HG03103 (cell line): ENCODE measurements around the gene VPS26B.
"Not testable (repeated sequence)": the region's sequence is repeated elsewhere in the genome, so short reads cannot be mapped to it uniquely, and the experiment has no call there.

Source experiments
- ATAC-seq: cut with Tn5 transposase; IDR thresholded peaks from one replicate; pipeline ENCODE4 v1.9.1; 2021; ENCODE audit warnings: low read depth; ENCODE audit not compliant: unreplicated experiment

Gene VPS26B

DNA sequence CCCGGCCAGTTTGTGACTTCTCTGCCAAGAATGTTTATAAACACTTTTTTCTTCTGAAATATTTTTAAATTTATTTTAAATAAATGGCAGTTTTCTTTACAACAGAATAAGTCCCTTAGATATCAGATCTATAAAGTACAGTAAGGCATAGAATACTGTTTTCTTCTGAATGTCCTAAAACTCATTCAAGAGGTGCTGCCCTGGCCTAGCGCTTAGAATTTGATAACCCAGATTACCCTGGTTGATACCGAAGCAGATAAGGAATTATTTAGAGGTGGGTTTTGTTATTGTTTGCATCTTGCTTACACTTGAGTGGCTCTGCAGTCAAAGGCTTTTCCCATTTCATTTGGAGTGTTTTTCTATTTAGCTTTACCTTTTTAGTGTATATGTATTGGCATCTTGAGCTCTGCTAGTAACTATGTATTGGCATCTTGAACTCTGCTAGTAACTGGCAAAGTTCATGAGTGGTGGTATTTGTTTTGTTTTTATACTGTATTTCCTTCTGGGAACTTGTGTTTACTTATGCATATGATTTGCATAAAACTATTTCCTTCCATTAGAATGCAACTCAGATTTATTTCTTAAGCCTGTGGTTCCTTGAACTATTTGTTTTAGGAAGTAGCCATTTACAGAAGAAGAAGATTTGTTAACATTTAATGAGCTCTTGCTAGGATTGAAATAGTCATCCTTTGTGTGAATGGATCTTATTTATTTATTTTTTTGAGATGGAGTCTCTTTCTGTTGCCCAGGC, 30.1 kb downstream of the VPS26B start:
- no peak for ATAC-seq

DNA sequence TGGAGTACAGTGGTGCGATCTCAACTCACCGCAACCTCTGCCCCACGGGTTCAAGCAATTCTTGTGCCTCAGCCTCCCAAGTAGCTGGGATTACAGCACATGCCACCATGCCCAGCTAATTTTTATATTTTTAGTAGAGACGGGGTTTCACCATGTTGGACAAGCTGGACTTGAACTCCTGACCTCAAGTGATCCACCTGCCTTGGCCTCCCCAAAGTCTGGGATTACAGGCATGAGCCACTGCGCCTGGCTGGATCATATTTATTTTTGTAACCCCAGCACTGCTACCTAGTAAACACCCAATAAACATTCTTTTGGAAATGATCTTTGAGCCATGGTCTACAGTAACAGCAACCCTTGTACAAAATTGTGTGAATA, 30.7 kb downstream of the VPS26B start:
- not testable (repeated sequence) for ATAC-seq

DNA sequence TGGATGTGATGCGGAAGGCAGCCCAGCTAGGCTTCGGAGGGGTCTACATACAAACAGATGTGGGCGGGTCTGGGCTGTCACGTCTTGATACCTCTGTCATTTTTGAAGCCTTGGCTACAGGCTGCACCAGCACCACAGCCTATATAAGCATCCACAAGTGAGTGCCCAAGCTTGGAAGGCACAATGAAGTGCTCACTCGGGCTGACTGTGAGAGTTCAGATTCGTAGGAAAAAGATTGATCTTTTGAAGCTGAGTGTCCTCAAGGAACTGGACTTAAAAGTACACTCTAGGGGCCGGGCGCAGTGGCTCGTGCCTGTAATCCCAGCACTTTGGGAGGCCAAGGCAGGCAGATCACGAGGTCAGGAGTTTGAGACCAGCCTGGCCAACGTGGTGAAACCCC, 32.6 kb downstream of the VPS26B start:
- ATAC-seq: no peak

DNA sequence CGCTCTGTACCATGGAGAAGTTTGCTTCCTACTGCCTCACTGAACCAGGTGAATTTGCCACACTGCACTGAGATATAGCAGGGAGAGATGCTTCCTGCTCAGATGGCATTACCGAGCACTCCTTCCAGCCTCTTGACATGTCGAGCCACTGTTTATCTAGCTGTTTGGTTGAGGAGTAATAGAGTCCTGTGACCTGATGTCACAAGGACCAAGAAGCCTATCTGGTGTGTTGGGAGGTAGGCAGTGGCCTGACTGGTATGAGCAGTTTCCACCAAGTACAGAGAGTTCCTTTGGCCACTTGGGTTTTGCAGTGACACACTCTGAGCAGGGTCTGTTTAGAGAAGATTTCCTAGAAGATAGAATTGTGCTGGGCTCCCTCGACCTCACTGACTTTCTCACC, 34.1 kb downstream of the VPS26B start:
- no peak for ATAC-seq

DNA sequence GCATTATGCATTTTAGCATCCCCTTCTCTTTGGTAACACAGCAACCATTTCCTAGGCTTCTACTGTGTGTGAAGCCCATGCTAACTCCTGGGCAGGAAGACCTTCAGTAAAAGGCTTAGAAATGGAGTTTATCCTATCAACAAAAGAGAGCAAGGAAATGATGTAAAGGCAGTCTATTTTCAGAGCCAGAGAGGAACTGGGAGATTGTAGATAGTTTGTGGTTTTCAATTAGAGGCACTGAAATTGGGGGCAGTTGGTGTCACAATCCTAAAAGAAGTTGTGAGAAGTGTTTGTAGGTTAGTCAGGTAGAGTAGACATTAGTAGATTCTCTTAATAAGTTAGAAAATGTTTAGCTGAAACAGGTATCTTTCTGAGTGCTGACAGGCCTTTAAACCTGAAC, 36.0 kb downstream of the VPS26B start:
- ATAC-seq: no peak

DNA sequence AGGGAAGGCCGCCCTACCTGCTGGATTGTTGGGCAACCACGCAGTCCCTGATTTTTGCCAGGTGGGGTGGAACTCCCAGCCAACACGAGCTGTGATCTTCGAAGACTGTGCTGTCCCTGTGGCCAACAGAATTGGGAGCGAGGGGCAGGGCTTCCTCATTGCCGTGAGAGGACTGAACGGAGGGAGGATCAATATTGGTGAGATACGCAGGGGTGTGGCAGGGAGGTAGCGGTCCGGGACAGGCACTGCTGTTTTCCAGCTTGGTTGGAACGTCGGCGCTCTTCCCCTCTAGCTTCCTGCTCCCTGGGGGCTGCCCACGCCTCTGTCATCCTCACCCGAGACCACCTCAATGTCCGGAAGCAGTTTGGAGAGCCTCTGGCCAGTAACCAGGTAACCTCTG, 36.5 kb downstream of the VPS26B start:
- no peak for ATAC-seq

DNA sequence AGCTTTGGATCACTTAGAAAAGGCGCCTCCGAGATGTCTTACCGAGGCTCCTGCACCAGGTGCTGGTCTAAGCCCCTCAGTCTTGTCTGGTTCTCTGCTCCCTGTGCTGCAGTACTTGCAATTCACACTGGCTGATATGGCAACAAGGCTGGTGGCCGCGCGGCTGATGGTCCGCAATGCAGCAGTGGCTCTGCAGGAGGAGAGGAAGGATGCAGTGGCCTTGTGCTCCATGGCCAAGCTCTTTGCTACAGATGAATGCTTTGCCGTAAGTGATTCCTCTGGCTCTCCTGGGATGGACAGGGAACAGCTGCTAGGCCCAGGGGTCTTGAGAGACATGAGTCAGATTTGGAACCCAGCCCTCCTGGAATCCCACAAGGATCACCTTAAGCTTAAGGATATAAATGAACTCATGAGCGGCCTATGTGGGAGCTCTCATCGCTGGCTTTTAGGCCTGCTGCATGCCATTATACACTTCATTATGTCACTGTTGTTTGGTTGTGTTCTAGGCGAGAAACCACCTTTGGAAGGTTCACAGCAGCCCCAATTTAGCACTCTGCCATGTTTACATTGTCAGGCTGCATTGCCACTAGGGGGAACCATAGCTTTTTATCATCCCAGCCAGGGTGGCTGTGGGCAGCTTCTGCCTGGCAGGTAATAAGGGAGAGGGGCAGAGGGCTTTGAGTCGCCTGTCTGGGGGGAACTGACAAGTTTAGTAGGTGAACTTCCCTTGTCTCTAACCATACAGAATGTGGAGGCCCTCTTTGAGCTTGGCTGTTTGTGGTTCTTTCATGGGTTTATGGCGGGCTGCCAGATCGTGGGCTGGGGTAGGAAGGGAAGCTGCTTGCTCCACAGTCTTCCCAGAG, 37.4 kb downstream of the VPS26B start:
- no peak for ATAC-seq

DNA sequence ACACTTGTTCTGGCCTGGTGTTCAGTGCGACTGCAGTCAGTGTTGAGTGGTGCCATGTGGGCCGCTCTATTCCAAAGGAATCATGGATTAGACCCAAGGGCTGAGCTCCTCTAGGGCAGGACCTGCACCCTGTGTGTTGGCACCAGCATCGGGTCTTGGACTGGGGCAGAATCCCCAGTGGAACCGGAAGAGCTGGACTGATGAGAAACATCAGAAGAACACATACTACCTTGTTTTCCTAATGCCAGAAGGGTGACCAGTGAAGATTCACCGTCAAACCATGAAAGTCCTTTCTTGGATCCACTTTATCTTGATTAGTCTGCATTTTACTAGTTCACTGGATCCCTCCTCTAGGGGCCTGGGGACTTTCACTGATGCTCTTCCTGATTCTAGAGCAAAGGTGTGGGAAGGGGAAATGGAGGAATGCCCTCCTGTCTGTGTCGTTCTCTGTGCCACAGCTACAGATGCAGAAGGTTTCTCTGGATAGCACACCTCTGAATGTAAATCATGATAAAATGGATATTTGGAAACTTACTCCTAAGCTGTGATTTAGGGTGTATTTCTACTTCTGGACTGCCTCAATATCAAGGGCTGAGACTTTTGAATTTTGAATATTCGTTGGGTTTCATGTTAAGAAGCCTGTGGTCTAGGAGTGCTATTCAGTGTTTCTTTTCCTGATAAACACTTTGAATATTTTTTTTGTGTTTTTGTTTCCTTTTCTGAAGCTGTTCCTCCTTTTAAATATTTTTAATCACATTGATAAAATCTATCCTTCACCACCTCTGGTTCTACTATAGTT, 40.7 kb downstream of the VPS26B start:
- ATAC-seq: no peak

DNA sequence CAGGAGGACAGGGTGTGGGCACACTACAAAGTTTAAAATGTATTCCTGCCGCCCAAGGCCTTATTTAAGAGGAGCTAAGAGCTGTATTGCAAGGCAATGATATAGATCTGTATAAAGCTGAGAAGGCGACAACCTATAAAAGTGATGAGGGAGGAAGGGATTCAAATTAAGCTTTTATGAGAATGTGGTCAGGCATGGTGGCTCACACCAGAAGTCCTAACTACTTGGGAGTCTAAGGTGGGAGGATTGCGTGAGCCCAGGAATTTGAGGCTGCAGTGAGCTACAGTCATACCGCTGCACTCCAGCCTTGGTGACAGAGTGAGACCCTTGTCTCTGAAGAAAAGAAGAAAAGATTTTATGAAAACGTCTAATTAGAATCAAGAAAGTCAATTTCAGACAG, 42.0 kb downstream of the VPS26B start:
- no peak for ATAC-seq

DNA sequence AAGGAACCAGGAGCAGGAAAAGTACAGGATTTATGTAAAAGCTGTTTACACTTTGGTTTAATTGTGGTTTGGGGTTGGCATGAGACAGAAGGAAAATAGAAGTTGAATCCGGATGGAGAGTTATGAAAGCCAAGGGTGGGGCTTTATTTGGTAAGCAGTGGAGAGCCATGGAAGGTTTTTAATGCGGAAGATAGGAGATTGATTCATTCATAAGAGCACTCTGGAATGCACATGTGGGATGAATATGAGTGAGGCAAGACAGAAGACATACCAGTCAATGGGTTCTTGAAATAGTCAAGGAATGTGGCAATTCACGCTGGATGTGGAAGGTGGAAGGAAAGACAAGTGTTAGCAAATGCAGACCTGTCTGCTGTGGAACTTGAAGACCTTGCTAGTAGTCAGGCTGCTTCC, 42.4 kb downstream of the VPS26B start:
- ATAC-seq: no peak

DNA sequence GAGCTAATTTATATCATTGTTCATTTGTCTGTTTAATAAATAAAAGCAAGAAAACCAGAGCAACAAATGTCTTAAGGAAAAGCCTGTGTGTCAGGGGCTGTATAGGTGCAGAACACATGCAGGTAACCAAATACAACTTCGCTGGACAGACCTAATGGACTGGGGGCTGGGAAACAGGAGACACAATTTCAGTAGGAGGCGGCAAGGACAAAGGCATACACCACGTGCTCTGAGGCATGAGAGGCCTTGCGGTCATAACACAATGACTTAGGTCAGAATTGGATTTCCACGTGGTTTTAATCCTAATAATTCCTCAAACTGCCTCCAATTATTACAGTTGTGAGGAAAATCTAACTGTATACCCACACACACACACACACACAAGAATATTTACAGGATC, 43.0 kb downstream of the VPS26B start:
- no peak for ATAC-seq

DNA sequence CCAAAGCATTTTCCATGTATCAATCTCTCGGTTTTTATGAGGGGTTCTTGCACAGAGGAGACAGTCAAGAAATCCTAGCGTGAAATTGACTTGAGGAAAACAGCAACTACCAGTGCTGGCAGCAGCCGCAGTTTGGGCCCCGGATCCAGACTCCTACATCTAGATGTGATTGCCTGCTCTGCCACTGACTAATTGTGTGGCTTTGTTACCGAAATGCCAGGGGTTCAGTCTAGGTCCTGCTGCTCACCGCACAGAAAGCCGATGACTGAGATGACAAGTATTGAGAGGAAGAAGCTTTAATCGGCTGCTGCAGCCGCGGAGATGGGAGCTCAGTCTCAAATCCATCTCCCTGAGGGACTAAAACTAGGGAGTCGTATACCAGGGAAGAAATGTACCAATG, 43.5 kb downstream of the VPS26B start:
- no peak for ATAC-seq

DNA sequence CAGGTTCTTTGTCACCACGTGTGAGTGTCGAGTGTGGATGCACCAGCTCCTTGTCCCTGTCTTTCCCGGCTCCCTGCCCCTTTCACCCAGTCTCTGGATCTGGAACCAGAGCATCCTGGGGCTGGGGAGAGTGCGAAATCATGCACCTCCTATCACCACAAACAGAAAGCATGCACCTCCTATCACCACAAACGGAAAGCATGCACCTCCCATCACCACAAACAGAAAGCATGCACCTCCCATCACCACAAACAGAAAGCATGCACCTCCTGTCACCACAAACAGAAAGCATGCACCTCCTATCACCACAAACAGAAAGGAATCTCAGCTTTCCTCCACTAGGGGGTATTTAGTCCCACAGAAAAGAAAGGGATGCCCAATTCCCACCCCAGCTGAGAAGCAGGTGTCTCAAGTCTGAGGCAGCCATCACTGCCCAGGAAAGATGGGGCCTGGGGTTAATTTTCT, 45.8 kb downstream of the VPS26B start:
- no peak for ATAC-seq

DNA sequence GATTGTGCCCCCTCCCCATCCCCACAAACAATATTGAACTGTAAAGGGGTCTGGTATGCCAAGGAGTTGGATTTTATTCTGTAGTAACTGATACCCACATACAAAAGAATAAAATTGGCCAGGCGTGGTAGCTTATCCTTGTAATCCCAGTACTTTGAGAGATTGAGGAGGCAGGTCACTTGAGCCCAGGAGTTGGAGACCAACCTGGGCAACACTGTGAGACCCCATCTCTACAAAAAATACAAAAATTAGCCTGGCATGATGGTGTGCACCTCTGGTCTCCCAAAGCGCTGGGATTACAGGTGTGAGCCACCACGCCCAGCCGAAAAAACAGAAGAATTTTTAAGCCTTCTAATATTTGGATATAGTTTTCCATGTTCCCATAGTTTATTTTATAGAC, 47.5 kb downstream of the VPS26B start:
- ATAC-seq: no peak

DNA sequence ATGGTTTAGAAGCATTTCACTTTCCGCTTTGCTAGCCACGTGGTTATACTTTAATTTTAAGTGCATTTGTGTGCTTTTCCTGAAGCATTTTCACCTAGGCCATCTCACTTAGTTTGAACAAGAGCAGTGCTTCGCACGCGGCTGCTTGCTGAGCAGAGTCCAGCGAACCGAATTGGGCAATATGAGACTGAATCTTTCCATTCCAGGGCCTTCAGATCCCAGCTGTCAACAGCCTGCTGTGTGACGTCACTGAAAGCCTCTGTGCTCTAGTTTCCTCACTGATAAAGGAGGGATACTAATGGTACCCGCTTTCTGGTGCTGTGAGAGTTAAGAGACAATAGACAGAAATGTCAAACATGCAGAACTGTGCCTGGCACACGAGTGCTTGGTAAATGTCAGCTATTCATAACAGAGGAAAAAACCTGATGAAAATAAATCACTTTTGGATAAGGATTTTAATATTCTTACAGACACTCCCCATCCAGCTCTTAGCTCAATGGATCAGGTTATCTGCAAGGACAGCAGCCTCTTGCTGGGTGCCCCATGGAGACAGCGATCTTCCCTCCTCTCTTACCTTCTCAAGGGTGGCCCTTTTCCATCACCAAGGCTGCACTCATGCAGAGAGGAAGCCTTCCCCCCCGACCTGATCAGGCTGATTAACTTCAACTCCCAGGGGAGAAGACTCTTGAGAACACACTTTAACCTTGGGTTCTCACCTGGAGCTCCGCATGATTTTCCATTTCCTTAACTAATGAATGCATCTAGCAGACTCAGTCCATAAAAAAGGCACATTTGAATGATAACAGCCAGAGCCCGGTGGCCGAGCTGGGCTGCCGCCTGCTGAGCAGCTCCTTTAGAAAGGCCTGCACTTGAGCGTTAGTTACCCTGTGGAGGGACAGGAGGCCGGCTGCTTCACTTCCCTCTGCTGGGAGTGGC, 48.2 kb downstream of the VPS26B start:
- ATAC-seq: no peak

DNA sequence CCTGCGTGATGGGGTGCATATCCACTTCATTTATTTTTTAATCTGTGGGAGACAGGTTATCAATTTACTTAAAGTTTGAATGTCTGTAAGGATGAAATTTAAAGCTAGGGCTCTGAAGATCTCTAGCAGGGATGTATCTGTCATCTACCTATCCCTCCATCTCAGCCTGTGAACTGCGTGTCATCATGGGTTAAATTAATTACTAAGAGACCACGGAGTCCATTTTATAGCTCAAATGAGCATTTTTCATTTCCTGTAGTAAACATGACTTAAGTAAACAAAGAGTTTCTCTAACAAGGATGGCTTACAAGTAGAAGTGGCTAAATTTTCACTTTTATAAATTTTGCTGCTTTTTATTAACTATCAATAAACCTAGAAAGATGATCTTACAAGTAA, 48.8 kb downstream of the VPS26B start:
- ATAC-seq: no peak

DNA sequence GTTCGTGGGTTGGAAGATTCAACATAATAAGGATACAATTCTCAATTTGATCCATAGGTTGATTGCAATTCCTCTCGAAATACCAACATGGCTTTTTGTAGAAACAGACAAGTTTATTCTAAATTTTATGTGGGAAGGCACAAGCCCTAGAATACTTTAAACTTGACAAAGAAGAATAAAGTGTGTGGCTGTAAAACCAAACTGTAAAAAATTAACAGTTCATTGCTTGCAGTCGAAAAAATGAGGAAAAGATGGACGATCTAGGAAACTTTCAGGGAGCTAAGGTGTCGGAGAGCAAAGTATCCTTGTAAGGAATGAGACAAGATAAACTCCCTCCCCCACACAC, 50.7 kb downstream of the VPS26B start:
- ATAC-seq: no peak

DNA sequence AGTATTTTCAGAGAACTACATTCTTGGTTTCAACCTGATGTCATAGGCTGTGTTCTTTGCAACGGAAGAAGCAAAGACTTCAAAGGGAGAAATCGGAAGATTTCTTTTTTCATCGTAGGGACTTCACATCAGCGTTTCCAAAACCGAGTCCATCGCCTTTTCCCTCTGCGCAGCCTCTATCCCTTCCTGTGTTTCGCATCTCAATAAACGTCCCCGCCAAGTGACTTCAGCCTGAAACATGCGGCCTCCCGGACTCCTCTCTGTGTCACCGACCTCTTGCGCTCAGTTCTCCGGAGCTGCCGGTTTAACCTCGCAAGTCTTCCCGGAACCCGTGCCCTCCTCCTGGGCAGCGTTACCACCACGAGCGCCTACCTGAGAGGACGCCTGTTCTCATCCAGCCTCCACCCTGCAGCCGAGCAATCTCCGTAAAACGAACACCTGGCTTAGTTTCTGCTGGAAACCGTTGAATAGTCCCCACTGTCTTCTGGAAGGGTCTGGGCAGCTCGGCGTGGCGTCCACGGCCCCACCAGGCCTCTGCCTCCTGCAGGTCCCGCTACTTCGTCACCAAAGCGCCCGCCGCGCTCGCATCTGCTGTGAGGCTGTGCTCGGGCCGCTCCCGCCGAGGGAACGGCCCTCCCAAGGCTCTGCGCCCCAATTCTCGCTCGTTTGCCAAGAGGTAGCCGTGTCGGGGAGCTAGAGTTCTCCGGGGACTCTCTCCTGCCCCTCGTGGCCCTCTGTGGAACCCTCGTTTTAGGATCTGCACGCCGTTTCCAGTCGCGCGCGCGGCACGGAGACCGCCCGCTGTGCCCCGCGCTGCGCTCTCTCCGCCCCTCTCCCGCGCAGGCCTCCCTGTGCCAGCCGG, 51.3 kb downstream of the VPS26B start, which contains the start of gene GLB1L3:
Gene GLB1L3 (plus strand): TSS at position 846 of the 862 bp plus-strand sequence. CDS start 362 bp downstream, outside the sequence.
- peak; percentile 77 for ATAC-seq
